GM18519 (cell line): ENCODE measurements around the gene CNTN4.

Experiments
- ATAC-seq: cut with Tn5 transposase; IDR thresholded peaks from one replicate; pipeline ENCODE4 v1.9.1; 2021; ENCODE audit warnings: mild to moderate bottlenecking, moderate library complexity; ENCODE audit not compliant: unreplicated experiment, low FRiP score

The CNTN4 gene

GRCh38 chr3:2375376-2375775, 276.7 kb downstream of the CNTN4 start:
- ATAC-seq: no peak

GRCh38 chr3:2377281-2377680, 278.6 kb downstream of the CNTN4 start:
- ATAC-seq: no peak

GRCh38 chr3:2390926-2391532, 292.4 kb downstream of the CNTN4 start:
- ATAC-seq: no peak

DNA sequence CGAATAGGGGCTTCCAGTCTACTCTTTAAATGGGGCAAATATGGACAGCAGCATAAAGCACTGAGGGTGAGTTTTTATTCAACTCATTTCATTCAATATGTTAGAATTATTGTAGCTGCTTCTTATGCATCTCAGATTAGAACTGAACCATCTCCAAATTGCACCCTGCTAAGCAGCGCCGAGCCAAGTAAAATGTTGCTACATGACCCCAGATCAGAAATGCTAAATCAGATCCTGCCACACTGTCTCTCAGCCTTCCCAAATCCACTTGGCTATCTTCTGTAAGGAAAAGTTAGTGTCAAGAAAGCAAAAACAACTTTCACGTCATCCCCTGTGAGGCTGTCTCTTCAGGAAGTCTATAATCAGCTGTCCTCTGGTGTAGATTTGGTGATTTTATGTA, 293.2 kb downstream of the CNTN4 start:
- no peak for ATAC-seq

GRCh38 chr3:2392981-2393380, 294.3 kb downstream of the CNTN4 start:
- ATAC-seq: no peak

- ATAC-seq: no peak
Measured at GRCh38 chr3:2415083-2415482, 316.4 kb downstream of the CNTN4 start.

- ATAC-seq: no peak
Measured at GRCh38 chr3:2420919-2421318, 322.3 kb downstream of the CNTN4 start.

DNA sequence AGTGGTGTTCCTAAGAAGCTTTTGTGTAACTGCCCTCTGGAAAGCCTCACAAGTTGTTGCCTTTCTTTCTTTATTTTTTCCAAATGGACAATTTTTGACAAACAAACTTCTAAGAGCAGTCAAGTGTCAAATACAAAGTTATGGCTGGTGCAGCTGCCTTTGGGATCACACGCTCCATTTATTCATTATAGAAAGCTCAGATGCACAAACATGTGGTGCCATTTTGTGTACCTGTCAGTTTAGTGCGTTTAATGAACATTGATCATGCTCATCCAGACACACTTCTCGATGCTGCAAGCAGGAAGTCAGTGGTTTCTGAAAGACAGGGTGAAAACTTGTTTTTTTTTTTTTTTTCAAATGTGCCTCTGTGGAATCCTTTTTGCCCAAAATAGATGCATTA, 324.5 kb downstream of the CNTN4 start:
- no peak for ATAC-seq

DNA sequence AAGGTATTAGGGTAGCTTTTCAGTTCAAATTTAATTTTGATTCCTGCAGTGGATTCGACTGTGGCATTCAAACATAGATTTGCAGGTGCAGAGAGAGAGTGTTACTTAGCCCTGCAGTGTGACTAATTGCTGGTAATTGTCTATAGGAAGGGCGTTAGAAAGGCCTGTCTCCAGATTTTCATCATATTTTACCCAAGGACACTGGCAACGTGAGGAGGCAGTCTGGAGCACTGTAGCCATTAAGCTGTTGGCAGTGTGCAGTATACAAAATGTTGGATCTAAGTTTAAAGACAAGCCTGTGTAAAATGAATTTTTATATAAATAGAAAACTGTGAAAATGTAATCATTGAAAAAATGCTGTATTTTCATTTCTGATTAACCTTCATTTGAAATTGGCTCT, 342.9 kb downstream of the CNTN4 start:
- ATAC-seq: no peak

- ATAC-seq: no peak
Measured at GRCh38 chr3:2446146-2446545, 347.5 kb downstream of the CNTN4 start.

GRCh38 chr3:2452249-2452648, 353.6 kb downstream of the CNTN4 start:
- ATAC-seq: no peak

GRCh38 chr3:2454865-2455264, 356.2 kb downstream of the CNTN4 start:
- no peak for ATAC-seq

DNA sequence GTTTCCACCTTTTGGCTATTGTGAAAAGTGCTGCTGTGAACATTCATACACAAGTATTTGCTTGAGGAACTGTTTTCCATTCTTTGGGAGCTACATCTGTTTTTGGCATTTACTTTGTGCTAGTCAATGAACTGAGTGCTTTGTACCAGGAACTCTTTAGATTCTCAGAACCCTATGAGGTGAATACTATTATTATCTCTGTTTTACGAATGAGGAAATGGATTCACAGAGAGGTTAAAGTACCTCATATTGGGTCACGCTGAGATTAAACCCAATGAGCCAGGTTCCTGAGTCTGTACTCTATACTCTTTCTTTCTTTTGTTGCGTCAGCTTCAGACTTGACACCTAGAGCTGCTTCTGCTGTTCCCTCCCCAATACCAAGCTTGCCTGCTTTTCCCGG, 358.1 kb downstream of the CNTN4 start:
- no peak for ATAC-seq

GRCh38 chr3:2458816-2459215, 360.1 kb downstream of the CNTN4 start:
- no peak for ATAC-seq

DNA sequence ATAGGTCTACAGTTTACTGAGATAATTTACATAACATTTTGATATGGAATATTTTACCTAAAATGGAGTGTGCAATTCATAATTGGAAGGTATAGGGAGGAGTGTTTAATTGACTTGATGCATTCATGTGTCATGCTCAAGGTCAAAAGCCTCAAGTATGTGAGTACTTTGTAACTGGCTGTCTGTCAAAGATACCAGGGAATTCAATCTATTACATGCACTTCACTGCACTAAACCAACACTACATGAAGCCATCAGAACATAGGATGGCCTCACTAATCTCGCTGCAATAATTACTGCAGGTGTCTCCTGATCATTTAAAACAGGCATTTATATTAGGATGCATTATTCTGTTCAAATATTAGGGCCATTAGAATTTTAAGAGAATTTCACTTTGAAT, 367.2 kb downstream of the CNTN4 start:
- ATAC-seq: no peak

- no peak for ATAC-seq
Measured at GRCh38 chr3:2468816-2469215, 370.1 kb downstream of the CNTN4 start.

GRCh38 chr3:2476996-2477395, 378.3 kb downstream of the CNTN4 start:
- ATAC-seq: no peak

GRCh38 chr3:2477620-2478019, 379.0 kb downstream of the CNTN4 start:
- ATAC-seq: no peak

- ATAC-seq: no peak
Measured at GRCh38 chr3:2484162-2485026, 385.7 kb downstream of the CNTN4 start.

- ATAC-seq: no peak
Measured at GRCh38 chr3:2485027-2485375, 386.3 kb downstream of the CNTN4 start.

- no peak for ATAC-seq
Measured at GRCh38 chr3:2495746-2496145, 397.1 kb downstream of the CNTN4 start.

GRCh38 chr3:2504912-2505311, 406.2 kb downstream of the CNTN4 start:
- no peak for ATAC-seq
